ENCODE data around the gene POM121C.
"Not testable (repeated sequence)": the region's sequence is repeated elsewhere in the genome, so short reads cannot be mapped to it uniquely, and the experiment has no call there.

DNA sequence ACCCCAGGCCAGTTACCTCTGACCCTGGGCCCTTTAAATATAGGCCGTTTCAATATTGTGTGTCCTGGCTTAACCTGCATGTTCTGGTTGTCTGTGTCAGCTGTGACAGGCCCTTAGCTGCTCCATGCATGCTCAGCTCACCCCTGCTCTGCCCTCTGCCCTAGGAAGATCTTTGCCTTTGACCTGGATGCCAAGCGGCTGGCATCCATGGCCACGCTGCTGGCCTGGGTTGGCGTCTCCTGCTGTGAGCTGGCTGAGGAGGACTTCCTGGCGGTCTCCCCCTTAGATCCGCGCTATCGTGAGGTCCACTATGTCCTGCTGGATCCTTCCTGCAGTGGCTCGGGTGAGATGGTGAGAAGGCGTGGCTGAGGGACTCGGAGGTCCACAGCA is 70.7 kb downstream of the POM121C start:
- TF ChIP-seq, protein P1, sequence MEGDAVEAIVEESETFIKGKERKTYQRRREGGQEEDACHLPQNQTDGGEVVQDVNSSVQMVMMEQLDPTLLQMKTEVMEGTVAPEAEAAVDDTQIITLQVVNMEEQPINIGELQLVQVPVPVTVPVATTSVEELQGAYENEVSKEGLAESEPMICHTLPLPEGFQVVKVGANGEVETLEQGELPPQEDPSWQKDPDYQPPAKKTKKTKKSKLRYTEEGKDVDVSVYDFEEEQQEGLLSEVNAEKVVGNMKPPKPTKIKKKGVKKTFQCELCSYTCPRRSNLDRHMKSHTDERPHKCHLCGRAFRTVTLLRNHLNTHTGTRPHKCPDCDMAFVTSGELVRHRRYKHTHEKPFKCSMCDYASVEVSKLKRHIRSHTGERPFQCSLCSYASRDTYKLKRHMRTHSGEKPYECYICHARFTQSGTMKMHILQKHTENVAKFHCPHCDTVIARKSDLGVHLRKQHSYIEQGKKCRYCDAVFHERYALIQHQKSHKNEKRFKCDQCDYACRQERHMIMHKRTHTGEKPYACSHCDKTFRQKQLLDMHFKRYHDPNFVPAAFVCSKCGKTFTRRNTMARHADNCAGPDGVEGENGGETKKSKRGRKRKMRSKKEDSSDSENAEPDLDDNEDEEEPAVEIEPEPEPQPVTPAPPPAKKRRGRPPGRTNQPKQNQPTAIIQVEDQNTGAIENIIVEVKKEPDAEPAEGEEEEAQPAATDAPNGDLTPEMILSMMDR (IDR thresholded peaks at IDR 0.05), result not testable (repeated sequence)
- TF ChIP-seq POLR2AphosphoS5, POLR2A, EP300 (IDR thresholded peaks at IDR 0.05): not testable (repeated sequence)

Measured in upper lobe of left lung (tissue), 4 donors.